K562 (cell line): ENCODE measurements around the gene KRT35. TPM values are rescaled to one million over a fixed set of nuclear protein-coding genes. Genes with fewer than 3 reads are reported as not detected.

ENCODE experiments used
- ARHGAP35 ChIP-seq: fragments of 450-650 bp; IDR thresholded peaks from 2 replicates; pipeline ENCODE4 v1.6.1; 2018; ENCODE audit not compliant: partially characterized antibody
- BCOR ChIP-seq: fragments of 450-650 bp; IDR thresholded peaks from 2 replicates; pipeline ENCODE4 v1.6.1; 2016
- BRF1 ChIP-seq: IDR thresholded peaks from 3 replicates; pipeline ENCODE4 v1.6.1; 2011; ENCODE audit warnings: borderline replicate concordance, mild to moderate bottlenecking; ENCODE audit not compliant: insufficient read length; ENCODE audit errors: extremely low read depth
- CXXC5 ChIP-seq: fragments of 250-450 bp; sonication (Bioruptor Pico); IDR thresholded peaks from 2 replicates; pipeline ENCODE4 v1.8.0; 2022; ENCODE audit warnings: inconsistent platforms, mild to moderate bottlenecking, moderate library complexity
- GABPB1 ChIP-seq: sonication (generic); formaldehyde crosslinking; IDR thresholded peaks from 2 replicates; pipeline ENCODE4 v1.8.0; 2022; ENCODE audit warnings: mild to moderate bottlenecking, missing genetic modification reagents
- GABPB2 ChIP-seq: fragments of 250-450 bp; sonication (Bioruptor Pico); conservative IDR thresholded peaks from 2 replicates; pipeline ENCODE4 v1.5.1; 2021; ENCODE audit warnings: mild to moderate bottlenecking
- HEY1 ChIP-seq: fragments of 250-450 bp; sonication (Bioruptor Pico); IDR thresholded peaks from 2 replicates; pipeline ENCODE4 v1.5.0; 2020; ENCODE audit warnings: mild to moderate bottlenecking, moderate library complexity, borderline replicate concordance
- KDM4B ChIP-seq, 2 experiments: fragments of 450-650 bp in 1 of 2; sonication (generic) in 1 of 2; IDR thresholded peaks; 2 replicates each; pipeline ENCODE4 v1.6.1; 2016 to 2017; ENCODE audit warnings: borderline replicate concordance in 2 of 2, antibody characterized with exemption in 1 of 2, low read depth in 1 of 2, mild to moderate bottlenecking in 1 of 2
- KDM5B ChIP-seq: fragments of 200-600 bp; sonication (generic); IDR thresholded peaks from 2 replicates; pipeline ENCODE4 v1.6.1; 2012; ENCODE audit warnings: low read depth, mild to moderate bottlenecking, moderate library complexity, low read length, control low read depth, inconsistent platforms; ENCODE audit not compliant: insufficient replicate concordance
- MCM7 ChIP-seq, 2 experiments: fragments of 450-650 bp; IDR thresholded peaks; 2 replicates each; pipeline ENCODE4 v1.6.1; 2016 to 2018
- NONO ChIP-seq, 2 experiments: fragments of 200-400 bp in 1 of 2; fragments of 450-650 bp in 1 of 2; formaldehyde crosslinking in 1 of 2; IDR thresholded peaks; 2 replicates each; pipeline ENCODE4 v1.6.1; 2017; ENCODE audit warnings: low read depth in 2 of 2, mild to moderate bottlenecking in 2 of 2, moderate library complexity in 2 of 2, low read length in 1 of 2
- PTTG1 ChIP-seq: fragments of 450-650 bp; IDR thresholded peaks from 2 replicates; pipeline ENCODE4 v1.6.1; 2016; ENCODE audit warnings: low read depth, mild to moderate bottlenecking, missing genetic modification characterization, missing compliant biosample characterization
- ZBTB7A ChIP-seq: IDR thresholded peaks from 2 replicates; pipeline ENCODE4 v1.6.1; 2011; ENCODE audit warnings: low read depth, mild to moderate bottlenecking, low read length, moderate library complexity, borderline replicate concordance; ENCODE audit not compliant: control insufficient read depth
- ZNF507 ChIP-seq: conservative IDR thresholded peaks from 2 replicates; pipeline ENCODE4 v1.6.1; 2017; ENCODE audit warnings: missing genetic modification characterization, missing compliant biosample characterization
- polyA plus RNA-seq, 8 experiments: library from polyadenylated mRNA; depleted of rRNA in 4 of 8; stranded (reverse) in 5 of 8; unstranded in 3 of 8; fragments of >200 nt; fragmentation: Nextera tagmentation in 2 of 8; fragmentation: Illumina TruSeq in 1 of 8; extraction: Ambion mirVana in 2 of 8; extraction: Trizol in 1 of 8; gene quantifications; 2 replicates each; pipeline versions ENCODE4 v1.2.1 to v1.2.3, GENCODE V29; 2011 to 2014; ENCODE audit warnings: inconsistent platforms in 1 of 8, missing spikeins in 1 of 8
- total RNA-seq, 7 experiments: library from RNA; depleted of rRNA in 6 of 7; stranded (reverse); fragments of >200 nt in 6 of 7; fragmentation: Illumina TruSeq in 2 of 7; extraction: Trizol in 2 of 7; gene quantifications; 2 replicates each; pipeline versions ENCODE4 v1.2.1 to v1.2.3, GENCODE V29; 2011 to 2021; ENCODE audit warnings: low replicate concordance in 1 of 7
- TF ChIP-seq, protein P1 (sequence below), 2 experiments: fragments of 450-650 bp; formaldehyde crosslinking in 1 of 2; IDR thresholded peaks; 2 replicates each; pipeline versions ENCODE4 v1.4.0 to v1.6.1; 2014 to 2020; ENCODE audit warnings: mild to moderate bottlenecking in 2 of 2, borderline replicate concordance in 1 of 2, low read depth in 1 of 2
- TF ChIP-seq, protein P2 (sequence below): sonication (generic); formaldehyde crosslinking; IDR thresholded peaks from 2 replicates; pipeline ENCODE4 v1.8.1; 2023; ENCODE audit warnings: mild to moderate bottlenecking, missing genetic modification reagents
- TF ChIP-seq, protein P3 (sequence below): fragments of 250-450 bp; sonication (Bioruptor Pico); IDR thresholded peaks from 2 replicates; pipeline ENCODE4 v1.4.0; 2020

KRT35 gene
- total and polyA plus RNA-seq, 9 of the 15 experiments (the other 6 are each of a cell fraction or from before 2014, with no cell fraction given): not detected

DNA sequence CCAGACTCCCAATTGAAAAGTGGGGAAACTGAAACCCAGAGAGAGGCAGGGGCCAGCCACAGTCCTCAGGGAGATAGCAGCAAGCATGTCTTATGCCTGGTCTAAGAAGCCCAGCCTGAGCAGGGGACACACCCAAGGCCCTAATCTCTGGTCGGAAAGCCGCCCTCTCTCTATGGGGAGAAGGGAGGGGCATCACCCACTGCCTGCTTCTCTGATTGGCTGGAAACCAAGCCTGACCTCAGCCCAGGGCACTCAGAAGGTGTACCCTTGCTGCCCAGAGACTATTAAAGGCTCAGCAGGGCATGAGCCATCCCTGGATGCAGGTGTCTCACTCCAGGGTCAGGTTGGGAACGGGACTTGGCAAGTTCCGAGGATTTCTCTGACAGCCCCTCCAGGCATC lies 30.2 kb upstream of the KRT35 start (continued):
- no peak for TF ChIP-seq PTTG1
- no peak for TF ChIP-seq ZNF507 (tag)
- TF ChIP-seq HEY1: no peak
- TF ChIP-seq BCOR: no peak
- TF ChIP-seq, protein P1, sequence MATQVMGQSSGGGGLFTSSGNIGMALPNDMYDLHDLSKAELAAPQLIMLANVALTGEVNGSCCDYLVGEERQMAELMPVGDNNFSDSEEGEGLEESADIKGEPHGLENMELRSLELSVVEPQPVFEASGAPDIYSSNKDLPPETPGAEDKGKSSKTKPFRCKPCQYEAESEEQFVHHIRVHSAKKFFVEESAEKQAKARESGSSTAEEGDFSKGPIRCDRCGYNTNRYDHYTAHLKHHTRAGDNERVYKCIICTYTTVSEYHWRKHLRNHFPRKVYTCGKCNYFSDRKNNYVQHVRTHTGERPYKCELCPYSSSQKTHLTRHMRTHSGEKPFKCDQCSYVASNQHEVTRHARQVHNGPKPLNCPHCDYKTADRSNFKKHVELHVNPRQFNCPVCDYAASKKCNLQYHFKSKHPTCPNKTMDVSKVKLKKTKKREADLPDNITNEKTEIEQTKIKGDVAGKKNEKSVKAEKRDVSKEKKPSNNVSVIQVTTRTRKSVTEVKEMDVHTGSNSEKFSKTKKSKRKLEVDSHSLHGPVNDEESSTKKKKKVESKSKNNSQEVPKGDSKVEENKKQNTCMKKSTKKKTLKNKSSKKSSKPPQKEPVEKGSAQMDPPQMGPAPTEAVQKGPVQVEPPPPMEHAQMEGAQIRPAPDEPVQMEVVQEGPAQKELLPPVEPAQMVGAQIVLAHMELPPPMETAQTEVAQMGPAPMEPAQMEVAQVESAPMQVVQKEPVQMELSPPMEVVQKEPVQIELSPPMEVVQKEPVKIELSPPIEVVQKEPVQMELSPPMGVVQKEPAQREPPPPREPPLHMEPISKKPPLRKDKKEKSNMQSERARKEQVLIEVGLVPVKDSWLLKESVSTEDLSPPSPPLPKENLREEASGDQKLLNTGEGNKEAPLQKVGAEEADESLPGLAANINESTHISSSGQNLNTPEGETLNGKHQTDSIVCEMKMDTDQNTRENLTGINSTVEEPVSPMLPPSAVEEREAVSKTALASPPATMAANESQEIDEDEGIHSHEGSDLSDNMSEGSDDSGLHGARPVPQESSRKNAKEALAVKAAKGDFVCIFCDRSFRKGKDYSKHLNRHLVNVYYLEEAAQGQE (IDR thresholded peaks at IDR 0.05; ENCODE audit: borderline replicate concordance): no peak
- TF ChIP-seq, protein P1 (CRISPR knock-in tag; IDR thresholded peaks at IDR 0.05; ENCODE audit: low read depth): no peak
- TF ChIP-seq, protein P2, sequence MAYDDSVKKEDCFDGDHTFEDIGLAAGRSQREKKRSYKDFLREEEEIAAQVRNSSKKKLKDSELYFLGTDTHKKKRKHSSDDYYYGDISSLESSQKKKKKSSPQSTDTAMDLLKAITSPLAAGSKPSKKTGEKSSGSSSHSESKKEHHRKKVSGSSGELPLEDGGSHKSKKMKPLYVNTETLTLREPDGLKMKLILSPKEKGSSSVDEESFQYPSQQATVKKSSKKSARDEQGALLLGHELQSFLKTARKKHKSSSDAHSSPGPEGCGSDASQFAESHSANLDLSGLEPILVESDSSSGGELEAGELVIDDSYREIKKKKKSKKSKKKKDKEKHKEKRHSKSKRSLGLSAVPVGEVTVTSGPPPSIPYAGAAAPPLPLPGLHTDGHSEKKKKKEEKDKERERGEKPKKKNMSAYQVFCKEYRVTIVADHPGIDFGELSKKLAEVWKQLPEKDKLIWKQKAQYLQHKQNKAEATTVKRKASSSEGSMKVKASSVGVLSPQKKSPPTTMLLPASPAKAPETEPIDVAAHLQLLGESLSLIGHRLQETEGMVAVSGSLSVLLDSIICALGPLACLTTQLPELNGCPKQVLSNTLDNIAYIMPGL (CRISPR knock-in tag): no peak
- no peak for TF ChIP-seq GABPB1 (CRISPR knock-in tag)
- TF ChIP-seq KDM5B: peak; percentile 40
- no peak for TF ChIP-seq KDM4B (IDR thresholded peaks at IDR 0.05; ENCODE audit: borderline replicate concordance in 2 of 2, low read depth in 1 of 2)
- TF ChIP-seq MCM7 (IDR thresholded peaks at IDR 0.05): no peak
- peak; percentile 49; the same call in 1 of the 2 replicates for TF ChIP-seq CXXC5 (CRISPR knock-in tag)
- no peak for TF ChIP-seq BRF1
- peak; percentile 53; the same call in 1 of the 2 replicates for TF ChIP-seq ZBTB7A
- no peak for TF ChIP-seq GABPB2
- TF ChIP-seq, protein P3, sequence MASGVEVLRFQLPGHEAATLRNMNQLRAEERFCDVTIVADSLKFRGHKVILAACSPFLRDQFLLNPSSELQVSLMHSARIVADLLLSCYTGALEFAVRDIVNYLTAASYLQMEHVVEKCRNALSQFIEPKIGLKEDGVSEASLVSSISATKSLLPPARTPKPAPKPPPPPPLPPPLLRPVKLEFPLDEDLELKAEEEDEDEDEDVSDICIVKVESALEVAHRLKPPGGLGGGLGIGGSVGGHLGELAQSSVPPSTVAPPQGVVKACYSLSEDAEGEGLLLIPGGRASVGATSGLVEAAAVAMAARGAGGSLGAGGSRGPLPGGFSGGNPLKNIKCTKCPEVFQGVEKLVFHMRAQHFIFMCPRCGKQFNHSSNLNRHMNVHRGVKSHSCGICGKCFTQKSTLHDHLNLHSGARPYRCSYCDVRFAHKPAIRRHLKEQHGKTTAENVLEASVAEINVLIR: no peak
- no peak for TF ChIP-seq ARHGAP35
- TF ChIP-seq NONO (IDR thresholded peaks at IDR 0.05; ENCODE audit: low read depth in 2 of 2, low read length in 1 of 2): no peak
